ENCODE measurements around the gene RPL7L1.
A peak's percentile ranks its signal among the peaks of the same experiment; 100 is the strongest.

RPL7L1 gene

GRCh38 chr6:42914546-42914945 lies 35.1 kb downstream of the RPL7L1 start:
- Histone ChIP-seq H3K36me3 (ENCODE audit: insufficient read depth, low read length) (no peaks in the 10 kb centered on the region), H3K27ac (ENCODE audit: low read depth, low read length) (no peak overlapping the region), H3K4me1 (ENCODE audit: insufficient read depth, low read length) (no peaks in the 10 kb centered on the region), H3K9me3 (ENCODE audit: insufficient read depth, low read depth, low read length) (no peaks in the 10 kb centered on the region), H3K9ac (ENCODE audit: low read depth, low read length) (no peak overlapping the region), H3K27me3 (ENCODE audit: insufficient read depth, low read length) (no peaks in the 10 kb centered on the region), H3K4me3 (ENCODE audit: low read length) (no peak overlapping the region)
- 87% methylated on average over 4 of the region's 4 CpGs for WGBS

GRCh38 chr6:42915732-42916131 lies 36.3 kb downstream of the RPL7L1 start, which contains the start of gene PTCRA:
Gene PTCRA (plus strand): TSS chr6:42916053. CDS start chr6:42916070, 17 bp downstream.
- H3K9ac ChIP-seq (ENCODE audit: low read depth, low read length): no peak within 1 kb of the TSS
- no peak within 1 kb of the TSS for H3K27ac ChIP-seq (ENCODE audit: low read depth, low read length)
- no peaks in the 10 kb centered on the region for H3K36me3 ChIP-seq (ENCODE audit: insufficient read depth, low read length)
- H3K27me3 ChIP-seq (ENCODE audit: insufficient read depth, low read length): no peaks in the 10 kb centered on the region
- WGBS: 90% methylated on average over 10 of the region's 10 CpGs
- no peaks in the 10 kb centered on the region for H3K4me1 ChIP-seq (ENCODE audit: insufficient read depth, low read length)
- H3K4me3 ChIP-seq (ENCODE audit: low read length): no peak within 1 kb of the TSS
- H3K9me3 ChIP-seq (ENCODE audit: insufficient read depth, low read depth, low read length): no peaks in the 10 kb centered on the region

- no peak overlapping the region for H3K4me3 ChIP-seq (ENCODE audit: low read length)
- no peaks in the 10 kb centered on the region for H3K4me1 ChIP-seq (ENCODE audit: insufficient read depth, low read length)
- H3K36me3 ChIP-seq (ENCODE audit: insufficient read depth, low read length): no peaks in the 10 kb centered on the region
- H3K9me3 ChIP-seq (ENCODE audit: insufficient read depth, low read depth, low read length): no peaks in the 10 kb centered on the region
- H3K27ac ChIP-seq (ENCODE audit: low read depth, low read length): no peak overlapping the region
- no peaks in the 10 kb centered on the region for H3K27me3 ChIP-seq (ENCODE audit: insufficient read depth, low read length)
- 95% methylated on average over 1 of the region's 1 CpG for WGBS
- H3K9ac ChIP-seq (ENCODE audit: low read depth, low read length): no peak overlapping the region
Observed at GRCh38 chr6:42916288-42916687, 36.9 kb downstream of the RPL7L1 start.

GRCh38 chr6:42921801-42922200 lies 42.4 kb downstream of the RPL7L1 start:
- H3K27ac ChIP-seq (ENCODE audit: low read depth, low read length): no peak overlapping the region
- no peaks in the 10 kb centered on the region for H3K36me3 ChIP-seq (ENCODE audit: insufficient read depth, low read length)
- no peaks in the 10 kb centered on the region for H3K9me3 ChIP-seq (ENCODE audit: insufficient read depth, low read depth, low read length)
- H3K4me1 ChIP-seq (ENCODE audit: insufficient read depth, low read length): no peaks in the 10 kb centered on the region
- no peaks in the 10 kb centered on the region for H3K27me3 ChIP-seq (ENCODE audit: insufficient read depth, low read length)
- WGBS: 85% methylated on average over 6 of the region's 6 CpGs
- no peak overlapping the region for H3K9ac ChIP-seq (ENCODE audit: low read depth, low read length)
- no peak overlapping the region for H3K4me3 ChIP-seq (ENCODE audit: low read length)

- Histone ChIP-seq H3K4me1 (ENCODE audit: insufficient read depth, low read length) (no peaks in the 10 kb centered on the region), H3K36me3 (ENCODE audit: insufficient read depth, low read length) (no peaks in the 10 kb centered on the region), H3K4me3 (ENCODE audit: low read length) (no peak overlapping the region), H3K9ac (ENCODE audit: low read depth, low read length) (no peak overlapping the region), H3K27me3 (ENCODE audit: insufficient read depth, low read length) (no peaks in the 10 kb centered on the region), H3K9me3 (ENCODE audit: insufficient read depth, low read depth, low read length) (no peaks in the 10 kb centered on the region), H3K27ac (ENCODE audit: low read depth, low read length) (no peak overlapping the region)
- 91% methylated on average over 2 of the region's 2 CpGs for WGBS
Observed at GRCh38 chr6:42923666-42924065, 44.2 kb downstream of the RPL7L1 start.

GRCh38 chr6:42925248-42925857 lies 45.9 kb downstream of the RPL7L1 start:
- WGBS: 89% methylated on average over 23 of the region's 23 CpGs
- no peaks in the 10 kb centered on the region for H3K4me1 ChIP-seq (ENCODE audit: insufficient read depth, low read length)
- H3K36me3 ChIP-seq (ENCODE audit: insufficient read depth, low read length): no peaks in the 10 kb centered on the region
- H3K4me3 ChIP-seq (ENCODE audit: low read length): no peak overlapping the region
- no peaks in the 10 kb centered on the region for H3K9me3 ChIP-seq (ENCODE audit: insufficient read depth, low read depth, low read length)
- H3K27me3 ChIP-seq (ENCODE audit: insufficient read depth, low read length): no peaks in the 10 kb centered on the region
- no peak overlapping the region; the same call in 1 of the 2 replicates for H3K27ac ChIP-seq (ENCODE audit: low read depth, low read length)
- no peak overlapping the region; the same call in 1 of the 2 replicates for H3K9ac ChIP-seq (ENCODE audit: low read depth, low read length)

- Histone ChIP-seq H3K36me3 (ENCODE audit: insufficient read depth, low read length) (peaks cover 23% of the 10 kb centered on the region), H3K4me1 (ENCODE audit: insufficient read depth, low read length) (no peaks in the 10 kb centered on the region), H3K9me3 (ENCODE audit: insufficient read depth, low read depth, low read length) (no peaks in the 10 kb centered on the region), H3K4me3 (ENCODE audit: low read length) (peak within 1 kb of the TSS; percentile 64), H3K27ac (ENCODE audit: low read depth, low read length) (peak within 1 kb of the TSS; percentile 95), H3K27me3 (ENCODE audit: insufficient read depth, low read length) (no peaks in the 10 kb centered on the region), H3K9ac (ENCODE audit: low read depth, low read length) (peak within 1 kb of the TSS; percentile 81)
- 1% methylated on average over 62 of the region's 63 CpGs for WGBS
Observed at GRCh38 chr6:42928986-42929820, 49.8 kb downstream of the RPL7L1 start, which contains the start of gene CNPY3. Gene CNPY3 (plus strand): TSS chr6:42929480. CDS start chr6:42929571, 91 bp downstream.

GRCh38 chr6:42929821-42930360 lies 50.5 kb downstream of the RPL7L1 start:
- H3K36me3 ChIP-seq (ENCODE audit: insufficient read depth, low read length): peaks cover 29% of the 10 kb centered on the region
- H3K9me3 ChIP-seq (ENCODE audit: insufficient read depth, low read depth, low read length): no peaks in the 10 kb centered on the region
- no peaks in the 10 kb centered on the region for H3K27me3 ChIP-seq (ENCODE audit: insufficient read depth, low read length)
- no peaks in the 10 kb centered on the region for H3K4me1 ChIP-seq (ENCODE audit: insufficient read depth, low read length)
- peak overlapping the region; percentile 81 for H3K9ac ChIP-seq (ENCODE audit: low read depth, low read length)
- peak overlapping the region; percentile 64 for H3K4me3 ChIP-seq (ENCODE audit: low read length)
- WGBS: under 1% methylated on average over 16 of the region's 16 CpGs
- peak overlapping the region; percentile 95 for H3K27ac ChIP-seq (ENCODE audit: low read depth, low read length)

- no peaks in the 10 kb centered on the region for H3K27me3 ChIP-seq (ENCODE audit: insufficient read depth, low read length)
- peaks cover 55% of the 10 kb centered on the region for H3K36me3 ChIP-seq (ENCODE audit: insufficient read depth, low read length)
- H3K9ac ChIP-seq (ENCODE audit: low read depth, low read length): no peak overlapping the region
- no peaks in the 10 kb centered on the region for H3K9me3 ChIP-seq (ENCODE audit: insufficient read depth, low read depth, low read length)
- no peak overlapping the region for H3K27ac ChIP-seq (ENCODE audit: low read depth, low read length)
- no peaks in the 10 kb centered on the region for H3K4me1 ChIP-seq (ENCODE audit: insufficient read depth, low read length)
- no peak overlapping the region for H3K4me3 ChIP-seq (ENCODE audit: low read length)
- WGBS: 97% methylated on average over 2 of the region's 3 CpGs
Observed at GRCh38 chr6:42932412-42932811, 53.0 kb downstream of the RPL7L1 start.

GRCh38 chr6:42933205-42933604 lies 53.8 kb downstream of the RPL7L1 start:
- Histone ChIP-seq H3K9ac (ENCODE audit: low read depth, low read length) (no peak overlapping the region), H3K36me3 (ENCODE audit: insufficient read depth, low read length) (peaks cover 63% of the 10 kb centered on the region), H3K9me3 (ENCODE audit: insufficient read depth, low read depth, low read length) (no peaks in the 10 kb centered on the region), H3K4me3 (ENCODE audit: low read length) (no peak overlapping the region), H3K27me3 (ENCODE audit: insufficient read depth, low read length) (no peaks in the 10 kb centered on the region), H3K27ac (ENCODE audit: low read depth, low read length) (no peak overlapping the region), H3K4me1 (ENCODE audit: insufficient read depth, low read length) (no peaks in the 10 kb centered on the region)
- WGBS: 86% methylated on average over 3 of the region's 3 CpGs

- Histone ChIP-seq H3K27me3 (ENCODE audit: insufficient read depth, low read length) (no peaks in the 10 kb centered on the region), H3K36me3 (ENCODE audit: insufficient read depth, low read length) (peaks cover 80% of the 10 kb centered on the region), H3K4me3 (ENCODE audit: low read length) (no peak overlapping the region), H3K9ac (ENCODE audit: low read depth, low read length) (no peak overlapping the region), H3K9me3 (ENCODE audit: insufficient read depth, low read depth, low read length) (no peaks in the 10 kb centered on the region), H3K27ac (ENCODE audit: low read depth, low read length) (no peak overlapping the region), H3K4me1 (ENCODE audit: insufficient read depth, low read length) (no peaks in the 10 kb centered on the region)
- WGBS: 94% methylated on average over 7 of the region's 7 CpGs
Observed at GRCh38 chr6:42935322-42935721, 55.9 kb downstream of the RPL7L1 start.
